Fibroblast of lung (primary cell): ENCODE results near the gene NEAT1. TPM values are rescaled to one million over a fixed set of nuclear protein-coding genes. Genes with fewer than 3 reads are reported as not detected.
A peak's percentile ranks its signal among the peaks of the same experiment; 100 is the strongest.

Source experiments
- DNase-seq, 2 donors: peaks; one replicate each; pipeline versions ENCODE4 v3.0.0 to v3.0.0-alpha.2; 2010; ENCODE audit warnings: low read depth in 2 of 2
- H2AFZ ChIP-seq: 2 replicates; pipeline ENCODE4 v1.5.1; 2012; ENCODE audit warnings: low read length, control low read depth, inconsistent platforms
- H3K27ac ChIP-seq: 2 replicates; pipeline ENCODE4 v1.5.1; 2011; ENCODE audit warnings: low read length, control low read depth; ENCODE audit not compliant: insufficient read depth
- H3K27me3 ChIP-seq: 2 replicates; pipeline ENCODE4 v1.5.1; 2011; ENCODE audit warnings: mild to moderate bottlenecking, low read length; ENCODE audit not compliant: control insufficient read depth, insufficient read depth
- H3K36me3 ChIP-seq: 2 replicates; pipeline ENCODE4 v1.5.1; 2011; ENCODE audit warnings: low read length; ENCODE audit not compliant: control insufficient read depth, insufficient read depth
- H3K4me1 ChIP-seq: 2 replicates; pipeline ENCODE4 v1.5.1; 2011; ENCODE audit warnings: low read length; ENCODE audit not compliant: control insufficient read depth, insufficient read depth; ENCODE audit errors: extremely low read depth
- H3K4me2 ChIP-seq: 2 replicates; pipeline ENCODE4 v1.5.1; 2011; ENCODE audit warnings: low read length, control low read depth; ENCODE audit not compliant: insufficient read depth; ENCODE audit errors: extremely low read depth
- H3K4me3 ChIP-seq, 4 experiments: fragments of 200-600 bp in 1 of 4; sonication (generic) in 1 of 4; replicated peaks in 1 of 4; 2 replicates each; pipeline ENCODE4 v1.5.1; 2011 to 2016; ENCODE audit warnings: low read length in 4 of 4, low read depth in 3 of 4, mild to moderate bottlenecking in 3 of 4, control low read depth in 2 of 4, inconsistent platforms in 1 of 4, mixed read lengths in 1 of 4; ENCODE audit not compliant: insufficient read depth in 1 of 4; ENCODE audit errors: control extremely low read depth in 1 of 4
- H3K79me2 ChIP-seq: 2 replicates; pipeline ENCODE4 v1.5.1; 2012; ENCODE audit warnings: mild to moderate bottlenecking, low read length, inconsistent platforms; ENCODE audit not compliant: control insufficient read depth, insufficient read depth
- H3K9ac ChIP-seq: 2 replicates; pipeline ENCODE4 v1.5.1; 2011; ENCODE audit warnings: mild to moderate bottlenecking, low read length, control low read depth; ENCODE audit not compliant: insufficient read depth
- H3K9me3 ChIP-seq: 2 replicates; pipeline ENCODE4 v1.5.1; 2012; ENCODE audit warnings: low read depth, low read length; ENCODE audit not compliant: control insufficient read depth, insufficient read depth
- H4K20me1 ChIP-seq: 2 replicates; pipeline ENCODE4 v1.5.1; 2011; ENCODE audit warnings: low read length; ENCODE audit not compliant: control insufficient read depth, insufficient read depth; ENCODE audit errors: extremely low read depth
- EZH2 ChIP-seq: IDR thresholded peaks from 2 replicates; pipeline ENCODE4 v1.5.1; 2012; ENCODE audit warnings: low read length, control low read depth, mild to moderate bottlenecking; ENCODE audit errors: missing control alignments
- polyA plus RNA-seq, 2 donors: library from polyadenylated mRNA; depleted of rRNA in 1 of 2; stranded (reverse) in 1 of 2; unstranded in 1 of 2; fragments of >200 nt; gene quantifications; 2 replicates each; pipeline ENCODE4 v1.2.1, GENCODE V29; 2011 to 2012; ENCODE audit warnings: missing spikeins in 1 of 2
- total RNA-seq: library from RNA; depleted of rRNA; stranded (reverse); fragments of >200 nt; gene quantifications from 2 replicates; pipeline ENCODE4 v1.2.1, GENCODE V29; 2014
- TF ChIP-seq, protein P1 (sequence below), 2 donors: IDR thresholded peaks in 1 of 2; conservative IDR thresholded peaks in 1 of 2; 1 replicate in 1 of 2; 2 replicates in 1 of 2; pipeline ENCODE4 v1.5.1; 2011 to 2012; ENCODE audit warnings: low read length in 2 of 2, control low read depth in 1 of 2, inconsistent platforms in 1 of 2, low read depth in 1 of 2, mild to moderate bottlenecking in 1 of 2

Gene NEAT1
- total and polyA plus RNA-seq, 2 donors (not counting 1 experiment from before 2014, with no cell fraction given) = 40.9 to 299 TPM

DNA sequence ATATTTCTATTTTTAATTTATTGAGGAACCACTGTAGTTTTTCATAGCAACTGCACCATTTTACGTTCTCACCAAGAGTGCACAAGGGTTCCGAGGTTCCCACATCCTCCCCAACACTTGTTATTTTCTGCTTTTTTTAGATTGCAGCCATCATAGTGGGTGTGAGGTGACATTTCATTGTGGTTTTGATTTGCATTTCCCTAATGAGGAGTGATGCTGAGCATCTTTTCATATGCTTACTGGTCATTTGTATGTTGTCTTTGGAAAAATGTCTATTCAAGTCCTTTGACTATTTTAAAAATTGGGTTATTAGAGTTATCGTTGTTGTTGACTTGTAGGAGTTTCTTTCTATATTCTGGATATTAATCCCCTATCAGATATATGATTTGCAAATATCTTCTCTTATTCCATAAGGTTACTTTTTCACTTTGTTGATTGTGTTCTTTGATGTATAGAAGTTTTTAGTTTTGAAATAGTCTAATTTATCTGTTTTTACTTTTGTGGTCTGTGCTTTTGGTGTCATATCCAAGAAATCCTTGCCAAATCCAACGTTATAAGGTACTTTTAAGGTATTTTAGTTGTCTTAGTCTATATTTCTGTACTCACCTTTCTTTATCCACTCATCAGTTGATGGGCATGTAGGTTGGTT, 9.0 kb downstream of the NEAT1 start:
- Histone ChIP-seq H4K20me1 (peaks cover 23% of the 10 kb centered on the region), H3K9me3 (no peaks in the 10 kb centered on the region), H3K4me3 (peak overlapping the region; percentile 7 to 90 (median 80)), H3K27me3 (no peaks in the 10 kb centered on the region), H3K4me2 (peak overlapping the region; percentile 76), H3K36me3 (peaks cover 25% of the 10 kb centered on the region), H2AFZ (no peak overlapping the region), H3K27ac (peak overlapping the region; percentile 100), H3K9ac (no peak overlapping the region), H3K79me2 (peaks cover 99% of the 10 kb centered on the region), H3K4me1 (peaks cover 2% of the 10 kb centered on the region)
- peak; percentile 43 to 66 for DNase-seq
- TF ChIP-seq, protein P1, sequence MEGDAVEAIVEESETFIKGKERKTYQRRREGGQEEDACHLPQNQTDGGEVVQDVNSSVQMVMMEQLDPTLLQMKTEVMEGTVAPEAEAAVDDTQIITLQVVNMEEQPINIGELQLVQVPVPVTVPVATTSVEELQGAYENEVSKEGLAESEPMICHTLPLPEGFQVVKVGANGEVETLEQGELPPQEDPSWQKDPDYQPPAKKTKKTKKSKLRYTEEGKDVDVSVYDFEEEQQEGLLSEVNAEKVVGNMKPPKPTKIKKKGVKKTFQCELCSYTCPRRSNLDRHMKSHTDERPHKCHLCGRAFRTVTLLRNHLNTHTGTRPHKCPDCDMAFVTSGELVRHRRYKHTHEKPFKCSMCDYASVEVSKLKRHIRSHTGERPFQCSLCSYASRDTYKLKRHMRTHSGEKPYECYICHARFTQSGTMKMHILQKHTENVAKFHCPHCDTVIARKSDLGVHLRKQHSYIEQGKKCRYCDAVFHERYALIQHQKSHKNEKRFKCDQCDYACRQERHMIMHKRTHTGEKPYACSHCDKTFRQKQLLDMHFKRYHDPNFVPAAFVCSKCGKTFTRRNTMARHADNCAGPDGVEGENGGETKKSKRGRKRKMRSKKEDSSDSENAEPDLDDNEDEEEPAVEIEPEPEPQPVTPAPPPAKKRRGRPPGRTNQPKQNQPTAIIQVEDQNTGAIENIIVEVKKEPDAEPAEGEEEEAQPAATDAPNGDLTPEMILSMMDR (conservative IDR thresholded peaks at IDR 0.05 in 1 of 2, IDR thresholded peaks at IDR 0.05 in 1 of 2; ENCODE audit: low read depth in 1 of 2, low read length in 2 of 2) = no peak
- TF ChIP-seq EZH2 = no peak

DNA sequence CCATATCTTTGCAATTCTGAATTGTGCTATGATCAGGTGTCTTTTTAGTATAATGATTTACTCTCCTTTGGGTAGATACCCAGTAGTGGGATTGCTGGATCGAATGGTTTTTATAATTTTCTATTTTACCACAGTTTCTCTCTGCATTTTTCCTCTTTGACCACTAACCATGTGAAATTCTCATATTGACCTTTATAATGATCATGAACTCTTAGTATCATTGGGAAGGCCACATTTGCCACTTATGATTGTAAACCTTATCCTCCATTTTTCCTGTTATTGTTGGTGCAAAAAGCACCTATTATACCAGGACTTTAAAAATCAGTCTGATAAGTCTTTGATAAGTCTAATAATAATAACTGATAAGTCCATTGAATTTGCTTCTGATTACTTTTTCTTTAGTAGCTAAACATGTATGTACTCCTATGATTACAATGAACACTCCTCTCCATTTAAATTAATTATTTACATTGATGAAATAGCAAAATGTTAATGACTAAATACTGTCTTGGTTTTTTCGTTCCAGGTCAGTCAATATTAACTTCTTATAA, 9.6 kb downstream of the NEAT1 start:
- Histone ChIP-seq H3K4me1 (peaks cover 2% of the 10 kb centered on the region), H2AFZ (no peak overlapping the region), H3K27ac (peak overlapping the region; percentile 17), H3K27me3 (no peaks in the 10 kb centered on the region), H3K4me3 (peak overlapping the region in 3 of 4 experiments; percentile 7 to 90 (median 81)), H3K79me2 (peaks cover 97% of the 10 kb centered on the region), H3K9ac (no peak overlapping the region), H3K9me3 (no peaks in the 10 kb centered on the region), H4K20me1 (peaks cover 23% of the 10 kb centered on the region), H3K4me2 (peak overlapping the region; percentile 49), H3K36me3 (peaks cover 23% of the 10 kb centered on the region)
- TF ChIP-seq EZH2 = no peak
- TF ChIP-seq, protein P1 (conservative IDR thresholded peaks at IDR 0.05 in 1 of 2, IDR thresholded peaks at IDR 0.05 in 1 of 2; ENCODE audit: low read depth in 1 of 2, low read length in 2 of 2) = no peak
- DNase-seq = peak in 1 of 2 donors; percentile 44

DNA sequence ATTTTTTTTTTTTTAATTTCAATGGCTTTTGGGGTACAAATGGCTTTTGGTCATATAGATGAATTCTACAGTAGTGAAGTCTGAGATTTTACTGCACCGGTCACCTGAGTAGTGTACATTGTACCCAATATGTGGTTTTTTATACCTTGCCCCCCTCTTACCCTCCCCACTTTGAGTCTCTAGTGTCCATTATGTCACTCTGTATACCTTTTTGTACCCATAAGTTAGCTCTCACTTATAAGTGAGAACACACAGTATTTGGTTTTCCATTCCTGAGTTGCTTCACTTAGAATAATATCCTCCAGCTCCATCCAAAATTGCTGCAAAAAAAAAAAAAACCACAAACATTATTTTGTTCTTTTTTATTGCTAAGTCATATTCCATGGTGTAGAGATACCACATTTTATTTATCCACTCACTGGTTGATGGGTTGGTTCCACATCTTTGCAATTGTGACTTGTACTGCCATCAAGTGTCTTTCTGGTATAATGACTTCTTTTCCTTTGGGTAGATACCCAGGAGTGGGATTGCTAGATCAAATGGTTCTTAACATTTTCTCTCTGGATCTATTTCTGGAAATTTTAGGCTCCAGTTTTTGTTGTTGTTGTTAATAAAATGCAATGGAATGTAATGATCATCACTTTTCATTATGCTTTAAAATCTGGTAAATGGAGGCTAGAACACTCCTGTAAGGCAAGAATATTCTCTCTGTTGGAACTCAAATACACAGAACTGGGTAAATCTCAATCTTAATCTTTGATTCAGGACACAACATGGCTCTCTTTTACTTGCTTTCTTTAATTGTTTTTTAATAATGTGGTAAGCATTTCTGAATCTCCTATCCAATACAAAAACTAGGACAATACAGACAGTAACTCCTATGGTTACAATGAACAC, 10.3 kb downstream of the NEAT1 start:
- peaks cover 25% of the 10 kb centered on the region for H3K36me3 ChIP-seq
- H3K9me3 ChIP-seq = no peaks in the 10 kb centered on the region
- H3K9ac ChIP-seq = no peak overlapping the region
- H3K4me3 ChIP-seq = peak overlapping the region in 2 of 4 experiments; percentile 81 to 90
- peaks cover 5% of the 10 kb centered on the region for H3K4me1 ChIP-seq
- H3K4me2 ChIP-seq = peak overlapping the region; percentile 3
- no peak overlapping the region for H2AFZ ChIP-seq
- peaks cover 97% of the 10 kb centered on the region for H3K79me2 ChIP-seq
- no peaks in the 10 kb centered on the region for H3K27me3 ChIP-seq
- TF ChIP-seq, protein P1 (conservative IDR thresholded peaks at IDR 0.05 in 1 of 2, IDR thresholded peaks at IDR 0.05 in 1 of 2; ENCODE audit: low read depth in 1 of 2, low read length in 2 of 2) = peak in 1 of 2 donors; percentile 14
- no peak for TF ChIP-seq EZH2
- H3K27ac ChIP-seq = no peak overlapping the region
- DNase-seq = peak; percentile 48 to 68
- peaks cover 25% of the 10 kb centered on the region for H4K20me1 ChIP-seq
